Measurements from ENCODE around the gene TBC1D22A.
A peak's percentile ranks its signal among the peaks of the same experiment; 100 is the strongest.

GRCh38 chr22:46792061-46792796, 29.8 kb downstream of the TBC1D22A start:
- no peak for TF ChIP-seq CTCF (IDR thresholded peaks at IDR 0.05; ENCODE audit: extremely low read depth in 1 of 2, insufficient read depth in 1 of 2, low read depth in 1 of 2, low read length in 2 of 2)
- TF ChIP-seq POLR2A (IDR thresholded peaks at IDR 0.05; ENCODE audit: low read depth, low read length): peak; percentile 21
- no peak for TF ChIP-seq JUN (IDR thresholded peaks at IDR 0.05; ENCODE audit: borderline replicate concordance, insufficient read depth, insufficient read length, low read depth)
- TF ChIP-seq MAX (IDR thresholded peaks at IDR 0.05; ENCODE audit: insufficient read depth, insufficient read length): peak; percentile 73
- no peak for TF ChIP-seq EZH2 (IDR thresholded peaks at IDR 0.05; ENCODE audit: borderline replicate concordance, low read depth, low read length, severe bottlenecking)
- peak; percentile 58 for TF ChIP-seq POLR2AphosphoS5 (IDR thresholded peaks at IDR 0.05; ENCODE audit: insufficient read depth, low read depth, low read length)
- TF ChIP-seq FOS (IDR thresholded peaks at IDR 0.05; ENCODE audit: borderline replicate concordance, insufficient read depth, low read length): no peak
- peak; percentile 60 for TF ChIP-seq MYC (IDR thresholded peaks at IDR 0.05; ENCODE audit: low read depth, low read length)
